ENCODE measurements around the gene IL1R2. TPM values are rescaled to one million over a fixed set of nuclear protein-coding genes. Genes with fewer than 3 reads are reported as not detected.

The IL1R2 gene
- total and polyA plus RNA-seq, 2 of the 13 experiments (the other 11 are each of a cell fraction or from before 2014, with no cell fraction given) = 3.6 to 7.3 TPM

DNA sequence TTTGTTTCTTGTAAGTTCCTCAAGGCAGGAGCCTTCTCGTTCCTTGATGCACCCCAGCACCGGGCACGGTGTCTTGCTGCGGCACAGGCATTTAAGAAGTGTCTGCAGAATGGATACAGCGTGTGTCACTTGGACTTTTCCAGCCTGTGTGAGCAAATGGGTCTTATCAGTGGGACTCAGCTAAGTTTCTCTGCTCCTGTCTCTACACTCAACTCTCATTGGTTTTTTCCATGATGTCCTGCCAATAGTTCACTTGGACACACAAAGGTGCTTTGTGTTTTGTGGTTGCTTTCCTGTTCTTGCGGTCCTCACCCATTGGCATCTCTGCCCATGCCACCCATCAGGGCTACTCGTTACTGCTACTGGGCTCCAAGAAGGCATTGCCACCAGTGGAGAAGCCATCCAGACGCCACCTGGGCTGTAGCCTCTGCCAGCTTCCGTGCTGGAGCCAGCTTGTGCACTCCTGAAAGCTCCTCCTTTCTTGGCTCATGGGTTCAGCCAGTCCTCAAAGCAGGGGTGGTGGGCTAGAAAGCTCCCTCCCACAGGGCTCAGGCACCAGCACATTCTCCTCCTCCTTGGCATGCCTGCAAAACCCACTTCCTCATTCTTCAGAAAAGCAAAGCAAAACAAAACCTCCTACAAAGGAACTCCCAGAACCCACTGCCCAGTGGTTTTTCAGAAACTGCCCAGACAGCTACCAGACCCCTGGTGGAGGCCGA, 41.4 kb downstream of the IL1R2 start (continued):
- TF ChIP-seq, protein P1, sequence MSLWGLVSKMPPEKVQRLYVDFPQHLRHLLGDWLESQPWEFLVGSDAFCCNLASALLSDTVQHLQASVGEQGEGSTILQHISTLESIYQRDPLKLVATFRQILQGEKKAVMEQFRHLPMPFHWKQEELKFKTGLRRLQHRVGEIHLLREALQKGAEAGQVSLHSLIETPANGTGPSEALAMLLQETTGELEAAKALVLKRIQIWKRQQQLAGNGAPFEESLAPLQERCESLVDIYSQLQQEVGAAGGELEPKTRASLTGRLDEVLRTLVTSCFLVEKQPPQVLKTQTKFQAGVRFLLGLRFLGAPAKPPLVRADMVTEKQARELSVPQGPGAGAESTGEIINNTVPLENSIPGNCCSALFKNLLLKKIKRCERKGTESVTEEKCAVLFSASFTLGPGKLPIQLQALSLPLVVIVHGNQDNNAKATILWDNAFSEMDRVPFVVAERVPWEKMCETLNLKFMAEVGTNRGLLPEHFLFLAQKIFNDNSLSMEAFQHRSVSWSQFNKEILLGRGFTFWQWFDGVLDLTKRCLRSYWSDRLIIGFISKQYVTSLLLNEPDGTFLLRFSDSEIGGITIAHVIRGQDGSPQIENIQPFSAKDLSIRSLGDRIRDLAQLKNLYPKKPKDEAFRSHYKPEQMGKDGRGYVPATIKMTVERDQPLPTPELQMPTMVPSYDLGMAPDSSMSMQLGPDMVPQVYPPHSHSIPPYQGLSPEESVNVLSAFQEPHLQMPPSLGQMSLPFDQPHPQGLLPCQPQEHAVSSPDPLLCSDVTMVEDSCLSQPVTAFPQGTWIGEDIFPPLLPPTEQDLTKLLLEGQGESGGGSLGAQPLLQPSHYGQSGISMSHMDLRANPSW (CRISPR knock-in tag; IDR thresholded peaks at IDR 0.05; ENCODE audit: borderline replicate concordance) = no peak; the same call in 1 of the 2 replicates
- TF ChIP-seq MAFG (CRISPR knock-in tag; IDR thresholded peaks at IDR 0.05) (no peak), KMT2B (CRISPR knock-in tag; IDR thresholded peaks at IDR 0.05) (no peak), ZNF747 (CRISPR knock-in tag; IDR thresholded peaks at IDR 0.05; ENCODE audit: borderline replicate concordance) (no peak), SP2 (CRISPR knock-in tag; IDR thresholded peaks at IDR 0.05) (no peak), NFRKB (IDR thresholded peaks at IDR 0.05) (no peak), SMARCC2 (IDR thresholded peaks at IDR 0.05) (no peak), KDM5B (CRISPR knock-in tag; IDR thresholded peaks at IDR 0.05; ENCODE audit: borderline replicate concordance) (peak; percentile 83; the same call in 1 of the 2 replicates), RFX1 (IDR thresholded peaks at IDR 0.05) (no peak), ZNF567 (CRISPR knock-in tag; IDR thresholded peaks at IDR 0.05; ENCODE audit: borderline replicate concordance) (no peak), FOXP1 (IDR thresholded peaks at IDR 0.05) (no peak), FOXP1 (CRISPR knock-in tag; IDR thresholded peaks at IDR 0.05) (no peak), ZNF879 (CRISPR knock-in tag; IDR thresholded peaks at IDR 0.05) (no peak), PLRG1 (conservative IDR thresholded peaks at IDR 0.05) (no peak), ATF5 (CRISPR knock-in tag; IDR thresholded peaks at IDR 0.05; ENCODE audit: low read depth) (no peak), GATAD2A (CRISPR knock-in tag; IDR thresholded peaks at IDR 0.05) (peak; percentile 49; the same call in 1 of the 2 replicates), ZBTB20 (CRISPR knock-in tag; IDR thresholded peaks at IDR 0.05; ENCODE audit: borderline replicate concordance, low read depth) (no peak), ZNF225 (CRISPR knock-in tag; IDR thresholded peaks at IDR 0.05) (no peak), PBX3 (CRISPR knock-in tag; IDR thresholded peaks at IDR 0.05; ENCODE audit: borderline replicate concordance) (no peak), SRSF4 (IDR thresholded peaks at IDR 0.05; ENCODE audit: low read depth, low read length, poor library complexity, severe bottlenecking) (no peak), RFX5 (IDR thresholded peaks at IDR 0.05; ENCODE audit: low read depth, low read length) (no peak), NFKB2 (CRISPR knock-in tag; IDR thresholded peaks at IDR 0.05; ENCODE audit: borderline replicate concordance) (peak; percentile 43; the same call in 1 of the 2 replicates), NAIF1 (CRISPR knock-in tag; IDR thresholded peaks at IDR 0.05; ENCODE audit: borderline replicate concordance) (no peak), ELK4 (CRISPR knock-in tag; IDR thresholded peaks at IDR 0.05; ENCODE audit: borderline replicate concordance) (no peak), ZNF350 (CRISPR knock-in tag; IDR thresholded peaks at IDR 0.05; ENCODE audit: borderline replicate concordance, low read depth) (no peak; the same call in 1 of the 2 replicates), ZNF773 (CRISPR knock-in tag; IDR thresholded peaks at IDR 0.05; ENCODE audit: borderline replicate concordance) (no peak), ARNT2 (CRISPR knock-in tag; IDR thresholded peaks at IDR 0.05; ENCODE audit: low read depth) (no peak; the same call in 1 of the 2 replicates)
